IMR-90 (cell line): ENCODE measurements around the gene MORN4. TPM values are rescaled to one million over a fixed set of nuclear protein-coding genes. Genes with fewer than 3 reads are reported as not detected.

Source experiments
- ATAC-seq: fragments of 200-7000 bp; cut with Tn5 transposase; 2 replicates; pipeline ENCODE4 v1.9.1; 2020; ENCODE audit warnings: low read depth, mild to moderate bottlenecking, moderate library complexity
- BruUV-seq: library from RNA; stranded (reverse); fragments of 400-500 nt; replicated peaks from 2 replicates; lab custom pipeline; 2021; lab: Mats Ljungman, UMichigan
- CTCF ChIA-PET: fragments of 300-600 bp; formaldehyde crosslinking; extraction: SDS; loops from one replicate; lab custom pipeline; 2021; ENCODE audit warnings: antibody characterized with exemption; lab: Yijun Ruan, JAX
- POLR2A ChIA-PET: fragments of 300-600 bp; sonication (Branson Sonifier 250); formaldehyde crosslinking; loops from one replicate; lab custom pipeline; 2022; ENCODE audit warnings: antibody characterized with exemption; ENCODE audit not compliant: unreplicated experiment; lab: Charles Lee
- DNase-seq: peaks from one replicate; pipeline ENCODE4 v3.0.0; 2013
- H2AFZ ChIP-seq: replicated peaks from 2 replicates; pipeline ENCODE3; 2013; ENCODE audit warnings: low read length, mild to moderate bottlenecking; ENCODE audit not compliant: poor library complexity
- H2AK5ac ChIP-seq: 2 replicates; pipeline ENCODE4 v1.6.1; 2013; ENCODE audit warnings: low read depth, low read length, inconsistent platforms
- H2AK9ac ChIP-seq: replicated peaks from 2 replicates; pipeline ENCODE3; 2013; ENCODE audit warnings: mild to moderate bottlenecking, low read depth, low read length, moderate library complexity; ENCODE audit not compliant: poor library complexity
- H2BK120ac ChIP-seq: 2 replicates; pipeline ENCODE4 v1.6.1; 2013; ENCODE audit warnings: low read depth, low read length, inconsistent platforms
- H2BK15ac ChIP-seq: 3 replicates; pipeline ENCODE4 v1.6.1; 2013; ENCODE audit warnings: low read depth, low read length, inconsistent platforms
- H2BK20ac ChIP-seq: 2 replicates; pipeline ENCODE4 v1.6.1; 2013; ENCODE audit warnings: low read depth, mild to moderate bottlenecking, inconsistent platforms, low read length, moderate library complexity
- H2BK5ac ChIP-seq: 2 replicates; pipeline ENCODE4 v1.6.1; 2013; ENCODE audit warnings: mild to moderate bottlenecking, low read depth, low read length, inconsistent platforms; ENCODE audit not compliant: poor library complexity, severe bottlenecking
- H3K14ac ChIP-seq: replicated peaks from 2 replicates; pipeline ENCODE4 v1.6.1; 2013; ENCODE audit warnings: low read depth, low read length, inconsistent platforms
- H3K18ac ChIP-seq: 2 replicates; pipeline ENCODE4 v1.6.1; 2013; ENCODE audit warnings: low read depth, low read length, control low read depth
- H3K23ac ChIP-seq: 2 replicates; pipeline ENCODE4 v1.6.1; 2013; ENCODE audit warnings: low read depth, low read length, inconsistent platforms
- H3K27ac ChIP-seq: 2 replicates; pipeline ENCODE4 v1.5.1; 2013; ENCODE audit warnings: mild to moderate bottlenecking, control low read depth, low read length; ENCODE audit not compliant: insufficient read depth
- H3K27me3 ChIP-seq: 2 replicates; pipeline ENCODE4 v1.6.1; 2013; ENCODE audit warnings: low read length; ENCODE audit not compliant: control insufficient read depth, insufficient read depth
- H3K36me3 ChIP-seq: 2 replicates; pipeline ENCODE4 v1.6.1; 2013; ENCODE audit warnings: low read length, mixed read lengths; ENCODE audit not compliant: control insufficient read depth, insufficient read depth
- H3K4ac ChIP-seq: 2 replicates; pipeline ENCODE4 v1.6.1; 2013; ENCODE audit warnings: low read depth, low read length, inconsistent platforms
- H3K4me1 ChIP-seq: 2 replicates; pipeline ENCODE4 v1.6.1; 2013; ENCODE audit warnings: low read length, mixed read lengths; ENCODE audit not compliant: control insufficient read depth, insufficient read depth
- H3K4me2 ChIP-seq: 2 replicates; pipeline ENCODE4 v1.6.1; 2013; ENCODE audit warnings: low read depth, mild to moderate bottlenecking, control low read depth, low read length, moderate library complexity
- H3K4me3 ChIP-seq: 2 replicates; pipeline ENCODE4 v1.5.1; 2013; ENCODE audit warnings: low read depth, mild to moderate bottlenecking, control low read depth, low read length, moderate library complexity; ENCODE audit not compliant: insufficient read depth
- H3K56ac ChIP-seq: 2 replicates; pipeline ENCODE4 v1.6.1; 2013; ENCODE audit warnings: low read length, inconsistent platforms; ENCODE audit not compliant: insufficient read depth; ENCODE audit errors: extremely low read depth
- H3K79me1 ChIP-seq, 2 experiments: 2 replicates each; pipeline ENCODE4 v1.6.1; 2013; ENCODE audit warnings: low read length in 2 of 2, inconsistent platforms in 1 of 2, low read depth in 1 of 2
- H3K9ac ChIP-seq: 2 replicates; pipeline ENCODE4 v1.6.1; 2013; ENCODE audit warnings: low read depth, low read length, control low read depth
- H3K9me1 ChIP-seq: 2 replicates; pipeline ENCODE4 v1.6.1; 2013; ENCODE audit warnings: low read length, inconsistent platforms; ENCODE audit not compliant: insufficient read depth
- H3K9me3 ChIP-seq: 2 replicates; pipeline ENCODE4 v1.6.1; 2013; ENCODE audit warnings: low read length; ENCODE audit not compliant: control insufficient read depth, insufficient read depth
- H4K20me1 ChIP-seq: 2 replicates; pipeline ENCODE4 v1.6.1; 2013; ENCODE audit warnings: low read length, inconsistent platforms; ENCODE audit not compliant: insufficient read depth
- H4K5ac ChIP-seq: 2 replicates; pipeline ENCODE4 v1.6.1; 2013; ENCODE audit warnings: mild to moderate bottlenecking, low read depth, low read length, control low read depth
- H4K8ac ChIP-seq, 2 experiments: 2 replicates each; pipeline ENCODE4 v1.6.1; 2013; ENCODE audit warnings: low read depth in 2 of 2, low read length in 2 of 2, control low read depth in 1 of 2, inconsistent platforms in 1 of 2
- H4K91ac ChIP-seq: 2 replicates; pipeline ENCODE4 v1.6.1; 2013; ENCODE audit warnings: low read depth, low read length, inconsistent platforms; ENCODE audit not compliant: insufficient read depth
- BHLHE40 ChIP-seq: fragments of 150-350 bp; IDR thresholded peaks from 2 replicates; pipeline ENCODE4 v1.6.1; 2016; ENCODE audit warnings: mild to moderate bottlenecking, low read depth, low read length
- CEBPB ChIP-seq: IDR thresholded peaks from 2 replicates; pipeline ENCODE4 v1.6.1; 2012; ENCODE audit warnings: low read depth, low read length, improper control_type of control experiment
- FOS ChIP-seq: fragments of 150-350 bp; IDR thresholded peaks from 2 replicates; pipeline ENCODE4 v1.6.1; 2016; ENCODE audit warnings: low read depth, low read length
- POLR2A ChIP-seq: IDR thresholded peaks from 2 replicates; pipeline ENCODE4 v1.6.1; 2012; ENCODE audit warnings: mild to moderate bottlenecking, low read depth, low read length
- WGBS, 2 experiments: methylation state at CpG; one replicate each; pipeline versions ENCODE4 v1.1.5 to v1.1.7; 2013; ENCODE audit warnings: missing lambda C conversion rate in 2 of 2; ENCODE audit not compliant: insufficient read length in 1 of 2; ENCODE audit errors: extremely low coverage in 2 of 2; 5-methylcytosine and 5-hydroxymethylcytosine counted together
- dilution Hi-C: fragments of 300-500 bp; cut with HindIII; formaldehyde crosslinking; loops from one replicate; pipeline ENCODE4 v1.14.3; 2018; ENCODE audit warnings: low sequenced_read_pairs; ENCODE audit not compliant: unreplicated experiment
- in situ Hi-C: fragments of 300-500 bp; cut with MboI; formaldehyde crosslinking; loops from 3 replicates; pipeline ENCODE4 v1.14.3; 2019; ENCODE audit warnings: low sequenced_read_pairs, inconsistent platforms, mixed read lengths
- intact Hi-C: fragments of 100-400 bp; cut with micrococcal nuclease; formaldehyde crosslinking; loops from 2 replicates; pipeline ENCODE4 v1.10.0; 2022
- polyA plus RNA-seq, 3 experiments: library from polyadenylated mRNA; depleted of rRNA; stranded (reverse); fragments of >200 nt; gene quantifications; 2 replicates each; pipeline ENCODE4 v1.2.3, GENCODE V29; 2012; ENCODE audit warnings: low replicate concordance in 1 of 3
- total RNA-seq: library from RNA; depleted of rRNA; stranded (reverse); fragments of >200 nt; gene quantifications from 2 replicates; pipeline ENCODE4 v1.2.3, GENCODE V29; 2012
- TF ChIP-seq, protein P1 (sequence below): fragments of 150-350 bp; IDR thresholded peaks from 2 replicates; pipeline ENCODE4 v1.6.1; 2016; ENCODE audit warnings: low read depth, mild to moderate bottlenecking, low read length, moderate library complexity, borderline replicate concordance
- TF ChIP-seq, protein P2 (sequence below): conservative IDR thresholded peaks from 2 replicates; pipeline ENCODE4 v1.5.1; 2012; ENCODE audit warnings: mild to moderate bottlenecking, low read depth, low read length, improper control_type of control experiment

The MORN4 gene
- total and polyA plus RNA-seq, 2 of the 4 experiments (the other 2 are of a cell fraction) = 3.2 to 8.4 TPM

- Histone ChIP-seq H3K36me3 (no peaks in the 10 kb centered on the region), H3K4ac (no peak overlapping the region), H3K9me1 (0 out of 2 replicates have a peak, but pooled peaks cover 6% of the 10 kb centered on the region), H3K4me1 (peaks cover 3% of the 10 kb centered on the region; the same call in 1 of the 2 replicates), H4K8ac (no peak overlapping the region), H3K4me2 (no peak overlapping the region), H2BK20ac (no peak overlapping the region), H3K27me3 (no peaks in the 10 kb centered on the region), H2BK120ac (no peak overlapping the region), H3K27ac (no peak overlapping the region), H4K5ac (no peak overlapping the region), H2AK9ac (no peak overlapping the region), H3K18ac (no peak overlapping the region), H3K23ac (no peak overlapping the region), H4K20me1 (no peaks in the 10 kb centered on the region), H2AK5ac (no peak overlapping the region), H3K9ac (no peak overlapping the region), H2BK15ac (no peak overlapping the region), H2AFZ (no peak overlapping the region), H2BK5ac (no peak overlapping the region), H4K91ac (no peak overlapping the region), H3K9me3 (no peaks in the 10 kb centered on the region), H3K14ac (no peak overlapping the region), H3K56ac (no peak overlapping the region), H3K79me1 (no peaks in the 10 kb centered on the region), H3K4me3 (no peak overlapping the region)
- 100% methylated on average over 1 of the region's 5 CpGs; no CpG with 5 or more reads in 1 of the 2 experiments for WGBS, 2 experiments
- dilution Hi-C loops = no loop called here
- no peak for DNase-seq
- ATAC-seq = no peak
- intact Hi-C loops = no loop called here
- no TSS peak for BruUV-seq
- CTCF ChIA-PET = interaction anchor here (1.2 kb wide), 1 partner anchor 28 kb away, joined by 3 read pairs; no protein-coding TSS in a partner anchor
- in situ Hi-C loops = no loop called here
- POLR2A ChIA-PET = no interaction called here
- no peak for TF ChIP-seq BHLHE40
- TF ChIP-seq, protein P1, sequence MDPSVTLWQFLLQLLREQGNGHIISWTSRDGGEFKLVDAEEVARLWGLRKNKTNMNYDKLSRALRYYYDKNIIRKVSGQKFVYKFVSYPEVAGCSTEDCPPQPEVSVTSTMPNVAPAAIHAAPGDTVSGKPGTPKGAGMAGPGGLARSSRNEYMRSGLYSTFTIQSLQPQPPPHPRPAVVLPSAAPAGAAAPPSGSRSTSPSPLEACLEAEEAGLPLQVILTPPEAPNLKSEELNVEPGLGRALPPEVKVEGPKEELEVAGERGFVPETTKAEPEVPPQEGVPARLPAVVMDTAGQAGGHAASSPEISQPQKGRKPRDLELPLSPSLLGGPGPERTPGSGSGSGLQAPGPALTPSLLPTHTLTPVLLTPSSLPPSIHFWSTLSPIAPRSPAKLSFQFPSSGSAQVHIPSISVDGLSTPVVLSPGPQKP = no peak
- no peak for TF ChIP-seq CEBPB
- TF ChIP-seq, protein P2, sequence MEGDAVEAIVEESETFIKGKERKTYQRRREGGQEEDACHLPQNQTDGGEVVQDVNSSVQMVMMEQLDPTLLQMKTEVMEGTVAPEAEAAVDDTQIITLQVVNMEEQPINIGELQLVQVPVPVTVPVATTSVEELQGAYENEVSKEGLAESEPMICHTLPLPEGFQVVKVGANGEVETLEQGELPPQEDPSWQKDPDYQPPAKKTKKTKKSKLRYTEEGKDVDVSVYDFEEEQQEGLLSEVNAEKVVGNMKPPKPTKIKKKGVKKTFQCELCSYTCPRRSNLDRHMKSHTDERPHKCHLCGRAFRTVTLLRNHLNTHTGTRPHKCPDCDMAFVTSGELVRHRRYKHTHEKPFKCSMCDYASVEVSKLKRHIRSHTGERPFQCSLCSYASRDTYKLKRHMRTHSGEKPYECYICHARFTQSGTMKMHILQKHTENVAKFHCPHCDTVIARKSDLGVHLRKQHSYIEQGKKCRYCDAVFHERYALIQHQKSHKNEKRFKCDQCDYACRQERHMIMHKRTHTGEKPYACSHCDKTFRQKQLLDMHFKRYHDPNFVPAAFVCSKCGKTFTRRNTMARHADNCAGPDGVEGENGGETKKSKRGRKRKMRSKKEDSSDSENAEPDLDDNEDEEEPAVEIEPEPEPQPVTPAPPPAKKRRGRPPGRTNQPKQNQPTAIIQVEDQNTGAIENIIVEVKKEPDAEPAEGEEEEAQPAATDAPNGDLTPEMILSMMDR = no peak
- no peak for TF ChIP-seq POLR2A
- no peak for TF ChIP-seq FOS
Observed at GRCh38 chr10:97584798-97585438, 48.4 kb downstream of the MORN4 start.
